ENCODE results near the gene PRKCA. TPM values are rescaled to one million over a fixed set of nuclear protein-coding genes. Genes with fewer than 3 reads are reported as not detected.

PRKCA gene
- total and polyA plus RNA-seq, 9 of the 15 experiments (the other 6 are each of a cell fraction or from before 2014, with no cell fraction given) = 3.2 to 33.0 (median 17.8) TPM

DNA sequence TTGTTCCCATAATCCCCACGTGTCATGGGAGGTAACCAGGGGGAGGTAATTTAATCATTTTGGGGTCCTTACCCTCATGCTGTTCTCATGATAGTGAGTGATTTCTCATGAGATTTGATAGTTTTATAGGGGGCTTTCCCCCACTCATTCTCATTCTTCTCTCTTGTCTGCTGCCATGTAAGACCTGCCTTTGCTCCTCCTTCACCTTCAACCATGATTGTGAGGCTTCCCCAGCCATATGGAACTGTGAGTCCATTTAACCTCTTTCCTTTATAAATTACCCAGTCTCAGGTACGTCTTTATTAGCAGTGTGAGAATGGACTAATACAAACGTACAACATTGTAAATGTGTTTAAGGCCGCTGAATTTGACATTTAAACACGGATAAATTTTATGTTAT is 37.7 kb upstream of the PRKCA start:
- in situ Hi-C loops (cut with MboI) = no loop called here
- Histone ChIP-seq H3K36me3 (ENCODE audit: control insufficient read depth, insufficient read depth, low read length) (no peaks in the 10 kb centered on the region), H4K20me1 (replicated peaks; ENCODE audit: control insufficient read depth, insufficient read depth, low read length) (no peaks in the 10 kb centered on the region), H3K4me3 (no peak overlapping the region), H2AFZ (ENCODE audit: low read depth, low read length) (no peak overlapping the region), H3K9me1 (ENCODE audit: control insufficient read depth, insufficient read depth, low read length) (no peaks in the 10 kb centered on the region), H3K4me2 (ENCODE audit: insufficient read depth, low read length) (no peak overlapping the region), H3K4me1 (replicated peaks in 1 of 2; ENCODE audit: control insufficient read depth in 2 of 2, insufficient read depth in 2 of 2, low read length in 2 of 2) (no peaks in the 10 kb centered on the region), H3K79me2 (ENCODE audit: control insufficient read depth, insufficient read depth, low read length) (no peaks in the 10 kb centered on the region), H3K9ac (ENCODE audit: insufficient read depth in 1 of 2, low read depth in 2 of 2, low read length in 2 of 2) (no peak overlapping the region), H3K9me3 (replicated peaks; ENCODE audit: control insufficient read depth, insufficient read depth, low read depth, low read length) (no peaks in the 10 kb centered on the region; the same call in 1 of the 2 replicates), H3K27me3 (ENCODE audit: control insufficient read depth in 2 of 2, insufficient read depth in 2 of 2, low read length in 2 of 2) (peaks cover 0 to 16% of the 10 kb centered on the region in 2 experiments; a peak in 3 of 5 replicates), H3K27ac (ENCODE audit: extremely low read depth, low read depth, low read length) (no peak overlapping the region)
- 0% methylated on average over 5 of the region's 5 CpGs for WGBS (ENCODE audit: insufficient coverage, low coverage, missing lambda C conversion rate)
- FAIRE-seq = no peak
- BruUV-seq (replicated peaks) = no TSS peak
- no peak for ATAC-seq
- TF ChIP-seq ZNF263 (CRISPR knock-in tag; IDR thresholded peaks at IDR 0.05; ENCODE audit: borderline replicate concordance) (no peak), RB1 (IDR thresholded peaks at IDR 0.05; ENCODE audit: low read depth) (no peak), EP400 (IDR thresholded peaks at IDR 0.05) (no peak), ZC3H11A (IDR thresholded peaks at IDR 0.05; ENCODE audit: low read depth, low read length) (no peak), ZNF431 (CRISPR knock-in tag; IDR thresholded peaks at IDR 0.05) (peak; percentile 95), BCOR (IDR thresholded peaks at IDR 0.05) (no peak), MLX (CRISPR knock-in tag; conservative IDR thresholded peaks at IDR 0.05) (no peak), ZFP36 (IDR thresholded peaks at IDR 0.05; ENCODE audit: low read depth, low read length, partially characterized antibody) (peak; percentile 14)
- intact Hi-C loops (cut with micrococcal nuclease) = no loop called here
- POLR2A ChIA-PET = interaction anchor here (1.4 kb wide), 1 partner anchor 12 kb away, joined by 4 read pairs; no protein-coding TSS in a partner anchor
- CTCF ChIA-PET (ENCODE audit: low intra/inter-chr PET ratio) = no interaction called here
- no peak for DNase-seq (ENCODE audit: extremely low read depth in 1 of 4, low spot score in 3 of 4)

Data from K562 (cell line).